GM10248 (cell line): ENCODE results near the gene F13B.
"Not testable (repeated sequence)": the region's sequence is repeated elsewhere in the genome, so short reads cannot be mapped to it uniquely, and the experiment has no call there.

ENCODE experiments used
- CTCF ChIA-PET: fragments of 300-600 bp; sonication (Branson Sonifier 250); formaldehyde crosslinking; extraction: SDS; loops from one replicate; lab custom pipeline; 2021; ENCODE audit warnings: antibody characterized with exemption; lab: Yijun Ruan, JAX
- POLR2A ChIA-PET: fragments of 350-650 bp; sonication (Branson Sonifier 250); formaldehyde crosslinking; extraction: SDS; loops from one replicate; lab custom pipeline; 2020; ENCODE audit warnings: antibody characterized with exemption; lab: Yijun Ruan, JAX
- DNase-seq: peaks from one replicate; pipeline ENCODE4 v3.0.0; 2012; ENCODE audit errors: extremely low spot score
- CTCF ChIP-seq: IDR thresholded peaks from 2 replicates; pipeline ENCODE4 v1.5.1; 2012; ENCODE audit warnings: mild to moderate bottlenecking, low read depth; ENCODE audit errors: extremely low read depth, missing control alignments, control extremely low read depth

F13B gene

DNA sequence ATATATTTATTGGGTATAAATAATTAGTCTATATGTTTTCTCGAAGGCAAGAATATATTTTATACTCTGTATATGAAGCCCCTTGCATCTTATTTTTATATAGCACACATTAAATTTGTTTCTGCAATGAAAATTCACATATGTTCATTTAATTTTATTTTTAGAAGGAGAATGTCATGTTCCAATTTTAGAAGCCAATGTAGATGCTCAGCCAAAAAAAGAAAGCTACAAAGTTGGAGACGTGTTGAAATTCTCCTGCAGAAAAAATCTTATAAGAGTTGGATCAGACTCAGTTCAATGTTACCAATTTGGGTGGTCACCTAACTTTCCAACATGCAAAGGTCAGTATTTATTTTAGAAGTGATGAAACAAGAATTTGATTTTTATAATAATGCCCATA is 73.1 kb downstream of the F13B start:
- POLR2A ChIA-PET, result no interaction called here
- CTCF ChIA-PET, result interaction anchor here (1.7 kb wide), 1 partner anchor 9 kb away, joined by 4 read pairs; no protein-coding TSS in a partner anchor
- TF ChIP-seq CTCF, result no peak
- no peak for DNase-seq

DNA sequence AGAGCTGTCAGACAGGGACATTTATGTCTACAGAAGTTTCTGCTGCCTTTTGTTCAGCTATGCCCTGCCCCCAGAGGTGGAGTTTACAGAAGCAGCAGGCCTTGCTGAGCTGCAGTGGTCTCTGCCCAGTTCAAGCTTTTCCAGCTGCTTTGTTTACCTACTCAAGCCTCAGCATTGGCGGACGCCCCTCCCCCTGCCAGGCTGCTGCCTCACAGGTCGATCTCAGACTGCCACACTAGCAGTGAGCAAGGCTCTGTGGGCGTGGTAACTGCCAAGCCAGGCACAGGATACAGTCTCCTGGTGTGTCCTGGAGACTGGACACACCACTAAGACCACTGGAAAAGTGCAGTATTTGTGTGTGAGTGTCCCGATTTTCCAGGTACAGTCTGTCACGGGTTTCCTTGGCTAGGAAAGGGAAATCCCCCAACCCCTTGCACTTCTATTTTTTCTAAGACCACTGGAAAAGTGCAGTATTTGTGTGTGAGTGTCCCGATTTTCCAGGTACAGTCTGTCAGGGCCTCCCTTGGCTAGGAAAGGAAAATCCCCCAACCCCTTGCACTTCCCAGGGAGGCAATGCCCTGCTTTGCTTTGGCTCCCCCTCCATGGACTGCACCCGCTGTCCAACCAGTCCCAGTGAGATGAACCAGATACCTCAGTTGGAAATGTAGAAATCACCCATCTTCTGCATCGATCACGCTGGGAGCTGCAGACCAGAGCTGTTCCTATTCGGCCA is 75.0 kb downstream of the F13B start:
- CTCF ChIA-PET, result interaction anchor here (0.7 to 1.5 kb wide), 2 partner anchors 17 to 29 kb away, joined by 3 to 4 read pairs; no protein-coding TSS in a partner anchor

More for the DNA sequence above, 75.0 kb downstream of the F13B start:
- DNase-seq, result not testable (repeated sequence)
- POLR2A ChIA-PET, result interaction anchor here (0.6 kb wide), 2 partner anchors 15 to 198 kb away, joined by 4 read pairs; partner anchors contain the start of gene CFHR5
